Measurements from ENCODE around the gene TLE1.

DNA sequence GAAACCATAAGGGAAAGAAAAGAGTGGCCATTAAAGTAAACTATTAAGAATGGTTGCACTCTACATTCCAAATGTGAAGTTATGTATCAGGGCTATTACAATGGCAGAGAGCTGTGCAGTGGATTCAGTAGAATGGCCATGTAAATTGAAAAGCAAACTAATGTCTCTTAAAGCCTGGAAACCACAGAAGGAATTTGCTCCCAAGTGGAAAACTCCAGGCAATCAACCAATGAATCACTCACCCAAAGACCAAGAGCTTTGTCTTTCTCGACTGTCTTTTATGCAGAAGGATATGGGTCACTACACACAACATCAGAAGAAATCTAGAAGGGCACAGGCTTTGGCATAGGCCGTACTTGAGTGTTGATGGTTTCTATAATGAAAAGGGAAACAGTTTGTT is 114.9 kb downstream of the TLE1 start:
- TF ChIP-seq, protein P1, sequence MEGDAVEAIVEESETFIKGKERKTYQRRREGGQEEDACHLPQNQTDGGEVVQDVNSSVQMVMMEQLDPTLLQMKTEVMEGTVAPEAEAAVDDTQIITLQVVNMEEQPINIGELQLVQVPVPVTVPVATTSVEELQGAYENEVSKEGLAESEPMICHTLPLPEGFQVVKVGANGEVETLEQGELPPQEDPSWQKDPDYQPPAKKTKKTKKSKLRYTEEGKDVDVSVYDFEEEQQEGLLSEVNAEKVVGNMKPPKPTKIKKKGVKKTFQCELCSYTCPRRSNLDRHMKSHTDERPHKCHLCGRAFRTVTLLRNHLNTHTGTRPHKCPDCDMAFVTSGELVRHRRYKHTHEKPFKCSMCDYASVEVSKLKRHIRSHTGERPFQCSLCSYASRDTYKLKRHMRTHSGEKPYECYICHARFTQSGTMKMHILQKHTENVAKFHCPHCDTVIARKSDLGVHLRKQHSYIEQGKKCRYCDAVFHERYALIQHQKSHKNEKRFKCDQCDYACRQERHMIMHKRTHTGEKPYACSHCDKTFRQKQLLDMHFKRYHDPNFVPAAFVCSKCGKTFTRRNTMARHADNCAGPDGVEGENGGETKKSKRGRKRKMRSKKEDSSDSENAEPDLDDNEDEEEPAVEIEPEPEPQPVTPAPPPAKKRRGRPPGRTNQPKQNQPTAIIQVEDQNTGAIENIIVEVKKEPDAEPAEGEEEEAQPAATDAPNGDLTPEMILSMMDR (IDR thresholded peaks at IDR 0.05; ENCODE audit: poor library complexity): no peak
- no peak for TF ChIP-seq EZH2phosphoT487 (IDR thresholded peaks at IDR 0.05; ENCODE audit: low read depth, severe bottlenecking, unreplicated experiment)
- no peak for TF ChIP-seq EZH2 (IDR thresholded peaks at IDR 0.05; ENCODE audit: borderline replicate concordance)

All from hepatocyte (in vitro differentiated cells).